Upper lobe of left lung (tissue), 4 donors: Measurements from ENCODE around the gene PRELID1.

Experiments used
- EP300 ChIP-seq, 4 donors: sonication (generic); formaldehyde crosslinking; IDR thresholded peaks; one replicate each; pipeline ENCODE4 v1.5.1; 2017; ENCODE audit warnings: antibody characterized with exemption in 4 of 4, control low read depth in 2 of 4
- POLR2A ChIP-seq, 4 donors: fragments of 450-650 bp; IDR thresholded peaks; one replicate each; pipeline ENCODE4 v1.5.1; 2016 to 2017; ENCODE audit warnings: antibody characterized with exemption in 4 of 4, mild to moderate bottlenecking in 2 of 4
- POLR2AphosphoS5 ChIP-seq, 2 donors: sonication (generic); formaldehyde crosslinking; IDR thresholded peaks; one replicate each; pipeline ENCODE4 v1.5.1; 2017; ENCODE audit warnings: antibody characterized with exemption in 2 of 2
- TF ChIP-seq, protein P1 (sequence below), 6 experiments: fragments of 450-650 bp in 4 of 6; fragments of 200-600 bp in 2 of 6; sonication (generic) in 2 of 6; IDR thresholded peaks; one replicate each; pipeline ENCODE4 v1.5.1; 2016 to 2019; ENCODE audit warnings: antibody characterized with exemption in 6 of 6

GRCh38 chr5:177325868-177326381 is 22.3 kb downstream of the PRELID1 start:
- TF ChIP-seq POLR2A (IDR thresholded peaks at IDR 0.05) (no peak), POLR2AphosphoS5 (IDR thresholded peaks at IDR 0.05) (no peak), EP300 (IDR thresholded peaks at IDR 0.05) (no peak)
- TF ChIP-seq, protein P1, sequence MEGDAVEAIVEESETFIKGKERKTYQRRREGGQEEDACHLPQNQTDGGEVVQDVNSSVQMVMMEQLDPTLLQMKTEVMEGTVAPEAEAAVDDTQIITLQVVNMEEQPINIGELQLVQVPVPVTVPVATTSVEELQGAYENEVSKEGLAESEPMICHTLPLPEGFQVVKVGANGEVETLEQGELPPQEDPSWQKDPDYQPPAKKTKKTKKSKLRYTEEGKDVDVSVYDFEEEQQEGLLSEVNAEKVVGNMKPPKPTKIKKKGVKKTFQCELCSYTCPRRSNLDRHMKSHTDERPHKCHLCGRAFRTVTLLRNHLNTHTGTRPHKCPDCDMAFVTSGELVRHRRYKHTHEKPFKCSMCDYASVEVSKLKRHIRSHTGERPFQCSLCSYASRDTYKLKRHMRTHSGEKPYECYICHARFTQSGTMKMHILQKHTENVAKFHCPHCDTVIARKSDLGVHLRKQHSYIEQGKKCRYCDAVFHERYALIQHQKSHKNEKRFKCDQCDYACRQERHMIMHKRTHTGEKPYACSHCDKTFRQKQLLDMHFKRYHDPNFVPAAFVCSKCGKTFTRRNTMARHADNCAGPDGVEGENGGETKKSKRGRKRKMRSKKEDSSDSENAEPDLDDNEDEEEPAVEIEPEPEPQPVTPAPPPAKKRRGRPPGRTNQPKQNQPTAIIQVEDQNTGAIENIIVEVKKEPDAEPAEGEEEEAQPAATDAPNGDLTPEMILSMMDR (IDR thresholded peaks at IDR 0.05): no peak
